ENCODE measurements around the gene PSMA4. TPM values are rescaled to one million over a fixed set of nuclear protein-coding genes. Genes with fewer than 3 reads are reported as not detected.
"Not testable (repeated sequence)": the region's sequence is repeated elsewhere in the genome, so short reads cannot be mapped to it uniquely, and the experiment has no call there.

PSMA4 gene
- total RNA-seq, 2 experiments from 2014 or later, result 181 to 183 TPM

- Mint-ChIP-seq H3K9me3 (no peaks in the 10 kb centered on the region), H3K27me3 (no peaks in the 10 kb centered on the region), H3K4me3 (no peak overlapping the region), H3K36me3 (peaks cover 13% of the 10 kb centered on the region), H3K27ac (no peak overlapping the region), H3K4me1 (peaks cover 18% of the 10 kb centered on the region)
- ATAC-seq (ENCODE audit: low read depth), result no peak
- POLR2A ChIA-PET, result no interaction called here
- no peak for DNase-seq
Observed at GRCh38 chr15:78537266-78537905, 2.9 kb upstream of the PSMA4 start.

- no peaks in the 10 kb centered on the region for H3K27me3 Mint-ChIP-seq
- POLR2A ChIA-PET, result no interaction called here
- no peaks in the 10 kb centered on the region for H3K9me3 Mint-ChIP-seq
- peaks cover 26% of the 10 kb centered on the region for H3K4me1 Mint-ChIP-seq
- H3K27ac Mint-ChIP-seq, result no peak overlapping the region
- no peak overlapping the region for H3K4me3 Mint-ChIP-seq
- DNase-seq, result no peak
- H3K36me3 Mint-ChIP-seq, result peaks cover 17% of the 10 kb centered on the region
- no peak for ATAC-seq (ENCODE audit: low read depth)
Observed at GRCh38 chr15:78538358-78538757, 1.9 kb upstream of the PSMA4 start.

- POLR2A ChIA-PET, result interaction anchor here (0.8 to 2.9 kb wide), 9 partner anchors 10 to 274 kb away, joined by 3 to 27 read pairs (median 7); partner anchors contain the start of genes CHRNA5, DNAJA4, HYKK and IREB2
- Mint-ChIP-seq H3K27ac (peak overlapping the region; percentile 97), H3K4me3 (peak overlapping the region; percentile 93), H3K36me3 (peaks cover 20% of the 10 kb centered on the region), H3K4me1 (peaks cover 28% of the 10 kb centered on the region)
- not testable (repeated sequence) for ATAC-seq (ENCODE audit: low read depth); H3K9me3 Mint-ChIP-seq; H3K27me3 Mint-ChIP-seq
- DNase-seq, result peak; percentile 35
Observed at GRCh38 chr15:78539464-78540140, 642 bp upstream of the PSMA4 start.

- ATAC-seq (ENCODE audit: low read depth) (no peak), DNase-seq (no peak)
- Mint-ChIP-seq H3K27me3 (no peaks in the 10 kb centered on the region), H3K36me3 (peaks cover 23% of the 10 kb centered on the region), H3K9me3 (no peaks in the 10 kb centered on the region), H3K27ac (peak overlapping the region; percentile 97), H3K4me3 (peak overlapping the region; percentile 93), H3K4me1 (peaks cover 28% of the 10 kb centered on the region)
- POLR2A ChIA-PET, result interaction anchor here (0.6 to 2.9 kb wide), 10 partner anchors 8 to 333 kb away, joined by 3 to 27 read pairs (median 7); partner anchors contain the start of genes CHRNA5, DNAJA4, HYKK and IREB2
Observed at GRCh38 chr15:78540871-78541743, 863 bp downstream of the PSMA4 start.

- Mint-ChIP-seq H3K4me1 (peaks cover 26% of the 10 kb centered on the region), H3K27ac (peak overlapping the region; percentile 97), H3K27me3 (no peaks in the 10 kb centered on the region), H3K4me3 (peak overlapping the region; percentile 93), H3K36me3 (peaks cover 24% of the 10 kb centered on the region), H3K9me3 (no peaks in the 10 kb centered on the region)
- ATAC-seq (ENCODE audit: low read depth), result no peak
- DNase-seq, result no peak
- POLR2A ChIA-PET, result interaction anchor here (0.6 to 2.9 kb wide), 5 partner anchors 16 to 242 kb away, joined by 6 to 27 read pairs (median 12); partner anchors contain the start of genes CHRNA5, HYKK, IREB2 and SKIC8
Observed at GRCh38 chr15:78541744-78542034, 1.4 kb downstream of the PSMA4 start.

- ATAC-seq (ENCODE audit: low read depth) (no peak), DNase-seq (no peak)
- Mint-ChIP-seq H3K9me3 (no peaks in the 10 kb centered on the region), H3K36me3 (peaks cover 27% of the 10 kb centered on the region), H3K4me1 (peaks cover 26% of the 10 kb centered on the region), H3K27me3 (no peaks in the 10 kb centered on the region), H3K4me3 (peak overlapping the region; percentile 93), H3K27ac (peak overlapping the region; percentile 79)
- POLR2A ChIA-PET, result no interaction called here
Observed at GRCh38 chr15:78542647-78543046, 2.4 kb downstream of the PSMA4 start.

- H3K36me3 Mint-ChIP-seq, result peaks cover 18% of the 10 kb centered on the region
- POLR2A ChIA-PET, result interaction anchor here (1.2 kb wide), 1 partner anchor 10 kb away, joined by 7 read pairs; the partner anchor contains the start of gene PSMA4
- H3K27ac Mint-ChIP-seq, result no peak overlapping the region
- DNase-seq, result no peak
- no peaks in the 10 kb centered on the region for H3K27me3 Mint-ChIP-seq
- no peak overlapping the region for H3K4me3 Mint-ChIP-seq
- no peaks in the 10 kb centered on the region for H3K9me3 Mint-ChIP-seq
- ATAC-seq (ENCODE audit: low read depth), result no peak
- H3K4me1 Mint-ChIP-seq, result peaks cover 2% of the 10 kb centered on the region
Observed at GRCh38 chr15:78550194-78550593, 9.9 kb downstream of the PSMA4 start.

GRCh38 chr15:78550815-78551214 lies 10.6 kb downstream of the PSMA4 start:
- ATAC-seq (ENCODE audit: low read depth), result no peak
- H3K9me3 Mint-ChIP-seq, result no peaks in the 10 kb centered on the region
- POLR2A ChIA-PET, result no interaction called here
- no peak for DNase-seq
- peaks cover 18% of the 10 kb centered on the region for H3K36me3 Mint-ChIP-seq
- no peaks in the 10 kb centered on the region for H3K27me3 Mint-ChIP-seq
- no peak overlapping the region for H3K27ac Mint-ChIP-seq
- H3K4me3 Mint-ChIP-seq, result no peak overlapping the region
- peaks cover 2% of the 10 kb centered on the region for H3K4me1 Mint-ChIP-seq

- POLR2A ChIA-PET, result no interaction called here
- Mint-ChIP-seq H3K4me3 (no peak overlapping the region), H3K27ac (no peak overlapping the region), H3K9me3 (no peaks in the 10 kb centered on the region), H3K27me3 (no peaks in the 10 kb centered on the region), H3K4me1 (peaks cover 2% of the 10 kb centered on the region), H3K36me3 (peaks cover 14% of the 10 kb centered on the region)
- no peak for ATAC-seq (ENCODE audit: low read depth)
- DNase-seq, result no peak
Observed at GRCh38 chr15:78551902-78552301, 11.7 kb downstream of the PSMA4 start.

- Mint-ChIP-seq H3K27ac (no peak overlapping the region), H3K4me3 (no peak overlapping the region), H3K36me3 (peaks cover 13% of the 10 kb centered on the region), H3K27me3 (no peaks in the 10 kb centered on the region), H3K4me1 (peaks cover 2% of the 10 kb centered on the region), H3K9me3 (no peaks in the 10 kb centered on the region)
- no peak for ATAC-seq (ENCODE audit: low read depth)
- DNase-seq, result no peak
- POLR2A ChIA-PET, result no interaction called here
Observed at GRCh38 chr15:78552597-78552996, 12.4 kb downstream of the PSMA4 start.

GRCh38 chr15:78560201-78560600 lies 20.0 kb downstream of the PSMA4 start:
- POLR2A ChIA-PET; DNase-seq; H3K36me3 Mint-ChIP-seq; ATAC-seq (ENCODE audit: low read depth); H3K9me3 Mint-ChIP-seq; H3K27ac Mint-ChIP-seq; H3K4me3 Mint-ChIP-seq; H3K4me1 Mint-ChIP-seq: not testable (repeated sequence)
- peaks cover 16% of the 10 kb centered on the region for H3K27me3 Mint-ChIP-seq

- Mint-ChIP-seq H3K36me3 (peaks cover 2% of the 10 kb centered on the region), H3K4me3 (no peak overlapping the region), H3K27ac (no peak overlapping the region), H3K4me1 (peaks cover 12% of the 10 kb centered on the region), H3K27me3 (peaks cover 23% of the 10 kb centered on the region), H3K9me3 (no peaks in the 10 kb centered on the region)
- no peak for ATAC-seq (ENCODE audit: low read depth)
- no peak for DNase-seq
- POLR2A ChIA-PET, result no interaction called here
Observed at GRCh38 chr15:78561490-78561889, 21.2 kb downstream of the PSMA4 start.

GRCh38 chr15:78563092-78563491 lies 22.8 kb downstream of the PSMA4 start:
- peaks cover 2% of the 10 kb centered on the region for H3K36me3 Mint-ChIP-seq
- H3K4me3 Mint-ChIP-seq, result peak overlapping the region; percentile 12
- H3K27ac Mint-ChIP-seq, result no peak overlapping the region
- peaks cover 19% of the 10 kb centered on the region for H3K4me1 Mint-ChIP-seq
- H3K9me3 Mint-ChIP-seq, result no peaks in the 10 kb centered on the region
- POLR2A ChIA-PET, result no interaction called here
- DNase-seq (no peak), ATAC-seq (ENCODE audit: low read depth) (no peak)
- peaks cover 34% of the 10 kb centered on the region for H3K27me3 Mint-ChIP-seq
